DMS114 treated with DMSO at 0.1 percent for 48 hours (cell line): ENCODE measurements around the gene MSL3.

Experiments
- DNase-seq: peaks from one replicate; lab custom pipeline; 2025; ENCODE audit not compliant: unreplicated experiment; lab: John Stamatoyannopoulos, UW

Gene MSL3

GRCh38 chrX:11759461-11760311 is 1.6 kb downstream of the MSL3 start:
- DNase-seq = peak; percentile 87

- no peak for DNase-seq
These were observed 2.9 kb downstream of the MSL3 start for GRCh38 chrX:11760958-11761357.

- no peak for DNase-seq
These were observed 6.6 kb downstream of the MSL3 start for GRCh38 chrX:11764602-11765067.

GRCh38 chrX:11765449-11765848 is 7.4 kb downstream of the MSL3 start:
- DNase-seq = no peak

- DNase-seq = no peak
These were observed 8.4 kb downstream of the MSL3 start for GRCh38 chrX:11766487-11766886.

- no peak for DNase-seq
These were observed 10.0 kb downstream of the MSL3 start for GRCh38 chrX:11768039-11768438.

GRCh38 chrX:11770320-11770719 is 12.3 kb downstream of the MSL3 start:
- DNase-seq = peak; percentile 44

- DNase-seq = no peak
These were observed 20.2 kb downstream of the MSL3 start for GRCh38 chrX:11778230-11778629.

GRCh38 chrX:11781133-11781532 is 23.1 kb downstream of the MSL3 start:
- no peak for DNase-seq

GRCh38 chrX:11781734-11782370 is 23.8 kb downstream of the MSL3 start:
- no peak for DNase-seq

- DNase-seq = no peak
These were observed 26.5 kb downstream of the MSL3 start for GRCh38 chrX:11784543-11784942.

- no peak for DNase-seq
These were observed 28.8 kb downstream of the MSL3 start for GRCh38 chrX:11786862-11787261.

GRCh38 chrX:11787564-11787963 is 29.5 kb downstream of the MSL3 start:
- DNase-seq = no peak

GRCh38 chrX:11789809-11790208 is 31.8 kb downstream of the MSL3 start:
- no peak for DNase-seq

GRCh38 chrX:11791090-11791489 is 33.1 kb downstream of the MSL3 start:
- DNase-seq = no peak

- DNase-seq = no peak
These were observed 33.5 kb downstream of the MSL3 start for GRCh38 chrX:11791537-11791936.

- DNase-seq = no peak
These were observed 34.7 kb downstream of the MSL3 start for GRCh38 chrX:11792461-11793421.

- DNase-seq = no peak
These were observed 35.7 kb downstream of the MSL3 start for GRCh38 chrX:11793734-11794133.

- DNase-seq = no peak
These were observed 55.3 kb downstream of the MSL3 start for GRCh38 chrX:11813341-11813740.
